H9 (cell line): ENCODE results near the gene UBE2E1. TPM values are rescaled to one million over a fixed set of nuclear protein-coding genes. Genes with fewer than 3 reads are reported as not detected.

ENCODE experiments used
- DNase-seq: peaks from one replicate; pipeline ENCODE4 v3.0.0-alpha.2; 2017
- H2AFZ ChIP-seq: one replicate; pipeline ENCODE4 v1.6.1; 2013; ENCODE audit warnings: mild to moderate bottlenecking, low read length, control low read depth, moderate library complexity
- H2AK5ac ChIP-seq: 2 replicates; pipeline ENCODE4 v1.6.1; 2013; ENCODE audit warnings: low read length, control low read depth, mixed read lengths; ENCODE audit not compliant: insufficient read length
- H2BK120ac ChIP-seq: one replicate; pipeline ENCODE4 v1.6.1; 2013; ENCODE audit warnings: low read depth, mild to moderate bottlenecking, low read length, control low read depth, inconsistent platforms; ENCODE audit not compliant: poor library complexity, severe bottlenecking
- H2BK12ac ChIP-seq: 2 replicates; pipeline ENCODE4 v1.6.1; 2013; ENCODE audit warnings: low read length, control low read depth, mixed read lengths, low read depth; ENCODE audit not compliant: insufficient read length
- H2BK15ac ChIP-seq: 2 replicates; pipeline ENCODE4 v1.6.1; 2013; ENCODE audit warnings: low read depth, low read length, control low read depth
- H2BK20ac ChIP-seq: one replicate; pipeline ENCODE4 v1.6.1; 2013; ENCODE audit warnings: low read depth, mild to moderate bottlenecking, low read length, control low read depth, inconsistent platforms; ENCODE audit not compliant: poor library complexity, severe bottlenecking
- H2BK5ac ChIP-seq: 2 replicates; pipeline ENCODE4 v1.6.1; 2013; ENCODE audit warnings: low read length, control low read depth, mixed read lengths; ENCODE audit not compliant: insufficient read length
- H3K14ac ChIP-seq: 2 replicates; pipeline ENCODE4 v1.6.1; 2013; ENCODE audit warnings: low read length, control low read depth; ENCODE audit not compliant: insufficient read depth
- H3K18ac ChIP-seq: 2 replicates; pipeline ENCODE4 v1.6.1; 2013; ENCODE audit warnings: low read depth, mild to moderate bottlenecking, mixed read lengths, low read length, control low read depth; ENCODE audit not compliant: insufficient read length
- H3K23ac ChIP-seq: 2 replicates; pipeline ENCODE4 v1.6.1; 2013; ENCODE audit warnings: low read length, control low read depth, mixed read lengths, low read depth; ENCODE audit not compliant: insufficient read length
- H3K23me2 ChIP-seq: 2 replicates; pipeline ENCODE4 v1.6.1; 2013; ENCODE audit warnings: low read depth, mild to moderate bottlenecking, mixed read lengths, low read length, control low read depth; ENCODE audit not compliant: insufficient read length, poor library complexity, severe bottlenecking
- H3K27ac ChIP-seq: 2 replicates; pipeline ENCODE4 v1.5.1; 2013; ENCODE audit warnings: low read length, control low read depth, mixed read lengths, low read depth; ENCODE audit not compliant: insufficient read length
- H3K27me3 ChIP-seq: 2 replicates; pipeline ENCODE4 v1.6.1; 2013; ENCODE audit warnings: low read length, control low read depth, inconsistent platforms; ENCODE audit not compliant: insufficient read depth
- H3K4ac ChIP-seq: 2 replicates; pipeline ENCODE4 v1.6.1; 2013; ENCODE audit warnings: low read depth, mild to moderate bottlenecking, control low read depth, inconsistent platforms, low read length, moderate library complexity
- H3K4me1 ChIP-seq: 2 replicates; pipeline ENCODE4 v1.6.1; 2013; ENCODE audit warnings: low read length, control low read depth, inconsistent platforms; ENCODE audit not compliant: insufficient read depth
- H3K4me2 ChIP-seq: 2 replicates; pipeline ENCODE4 v1.6.1; 2013; ENCODE audit warnings: low read length, control low read depth, mixed read lengths; ENCODE audit not compliant: insufficient read length, insufficient read depth
- H3K56ac ChIP-seq: 2 replicates; pipeline ENCODE4 v1.6.1; 2013; ENCODE audit warnings: low read depth, mild to moderate bottlenecking, mixed read lengths, low read length, control low read depth; ENCODE audit not compliant: insufficient read length
- H3K79me1 ChIP-seq: 2 replicates; pipeline ENCODE4 v1.6.1; 2013; ENCODE audit warnings: low read depth, mild to moderate bottlenecking, moderate library complexity, low read length, control low read depth, inconsistent platforms; ENCODE audit not compliant: insufficient read depth, poor library complexity, severe bottlenecking
- H3K79me2 ChIP-seq: 2 replicates; pipeline ENCODE4 v1.6.1; 2013; ENCODE audit warnings: low read length, control low read depth, inconsistent platforms; ENCODE audit not compliant: insufficient read depth
- H3K9ac ChIP-seq: 2 replicates; pipeline ENCODE4 v1.6.1; 2013; ENCODE audit warnings: low read length, control low read depth, mixed read lengths; ENCODE audit not compliant: insufficient read length; ENCODE audit errors: extremely low read depth
- H3K9me3 ChIP-seq: one replicate; pipeline ENCODE4 v1.6.1; 2013; ENCODE audit warnings: low read depth, low read length, inconsistent platforms; ENCODE audit not compliant: control insufficient read depth
- H3T11ph ChIP-seq: one replicate; pipeline ENCODE4 v1.6.1; 2013; ENCODE audit warnings: mild to moderate bottlenecking, low read length, control low read depth, inconsistent platforms
- H4K20me1 ChIP-seq: one replicate; pipeline ENCODE4 v1.6.1; 2013; ENCODE audit not compliant: control insufficient read depth, insufficient read length, insufficient read depth
- H4K5ac ChIP-seq: 2 replicates; pipeline ENCODE4 v1.6.1; 2013; ENCODE audit warnings: low read depth, mild to moderate bottlenecking, mixed read lengths, low read length, control low read depth; ENCODE audit not compliant: insufficient read length
- H4K8ac ChIP-seq: replicated peaks from 2 replicates; pipeline ENCODE4 v1.6.1; 2013; ENCODE audit warnings: low read length, control low read depth, mixed read lengths, low read depth; ENCODE audit not compliant: insufficient read length
- H4K91ac ChIP-seq: 2 replicates; pipeline ENCODE4 v1.6.1; 2013; ENCODE audit warnings: low read depth, mild to moderate bottlenecking, moderate library complexity, mixed read lengths, low read length, control low read depth; ENCODE audit not compliant: insufficient read length
- H3K27ac Mint-ChIP-seq, 3 experiments: 2 replicates in 2 of 3; 3 replicates in 1 of 3; pipeline ENCODE4 v1.8.0; 2020 to 2021; ENCODE audit warnings: mixed read lengths in 3 of 3, mild to moderate bottlenecking in 1 of 3, moderate library complexity in 1 of 3
- H3K27me3 Mint-ChIP-seq: 2 replicates; pipeline ENCODE4 v1.8.0; 2021; ENCODE audit warnings: low read depth, mild to moderate bottlenecking, moderate library complexity, mixed read lengths
- H3K36me3 Mint-ChIP-seq, 3 experiments: 2 replicates in 2 of 3; 3 replicates in 1 of 3; pipeline ENCODE4 v1.8.0; 2020 to 2021; ENCODE audit warnings: low read depth in 3 of 3, mixed read lengths in 3 of 3; ENCODE audit not compliant: insufficient read depth in 1 of 3
- H3K4me1 Mint-ChIP-seq, 2 experiments: 2 replicates each; pipeline ENCODE4 v1.8.0; 2020; ENCODE audit warnings: mixed read lengths in 2 of 2
- H3K4me3 Mint-ChIP-seq, 2 experiments: 2 replicates in 1 of 2; 3 replicates in 1 of 2; pipeline ENCODE4 v1.8.0; 2020 to 2021; ENCODE audit warnings: mild to moderate bottlenecking in 2 of 2, mixed read lengths in 2 of 2, moderate library complexity in 1 of 2
- H3K9me3 Mint-ChIP-seq, 2 experiments: 2 replicates in 1 of 2; 3 replicates in 1 of 2; pipeline ENCODE4 v1.8.0; 2020; ENCODE audit warnings: mild to moderate bottlenecking in 2 of 2, mixed read lengths in 2 of 2, moderate library complexity in 1 of 2
- WGBS: extraction: QIAGEN DNeasy Blood & Tissue Kit; methylation state at CpG from one replicate; pipeline ENCODE4 v1.1.7; 2013; ENCODE audit warnings: missing lambda C conversion rate, low lambda C conversion rate, mixed read lengths; ENCODE audit not compliant: insufficient read length; ENCODE audit errors: extremely low coverage; 5-methylcytosine and 5-hydroxymethylcytosine counted together
- total RNA-seq: library from RNA; stranded (reverse); gene quantifications from 2 replicates; pipeline ENCODE4 v1.2.1, GENCODE V29; 2021
- TF ChIP-seq, protein P1 (sequence below): fragments of 200-600 bp; sonication (generic); conservative IDR thresholded peaks from 3 replicates; pipeline ENCODE4 v1.8.0; 2021; ENCODE audit warnings: antibody characterized with exemption, mild to moderate bottlenecking

UBE2E1 gene
- total RNA-seq, 1 experiment from 2014 or later, result 142 TPM

DNA sequence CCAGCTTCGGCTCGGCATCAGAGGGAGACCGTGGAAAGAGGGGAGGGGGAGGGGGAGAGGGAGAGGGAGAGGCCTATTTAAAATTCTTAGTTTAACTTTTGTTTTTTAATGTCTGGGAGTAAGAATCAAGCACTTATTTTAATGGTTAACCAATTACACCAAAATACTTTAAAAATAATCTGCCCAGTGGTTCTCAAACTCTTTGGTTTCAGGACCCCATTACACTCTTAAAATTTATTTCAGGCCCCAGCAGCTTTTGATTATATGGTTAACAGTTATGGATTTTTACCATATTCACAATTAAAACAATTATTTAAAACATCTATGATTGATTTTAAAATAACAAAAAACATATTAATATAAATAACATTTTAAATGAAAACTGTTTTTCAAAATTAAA lies 66.6 kb downstream of the UBE2E1 start:
- Histone ChIP-seq H2AFZ (no peak overlapping the region), H3K27me3 (no peaks in the 10 kb centered on the region), H3K23me2 (no peaks in the 10 kb centered on the region), H2BK5ac (no peak overlapping the region), H2BK120ac (no peak overlapping the region), H3K4me1 (peaks cover 2% of the 10 kb centered on the region; the same call in 1 of the 2 replicates), H4K5ac (no peak overlapping the region), H3K14ac (no peak overlapping the region), H2BK20ac (no peak overlapping the region), H3K79me1 (peaks cover 5% of the 10 kb centered on the region), H3K79me2 (peaks cover 5% of the 10 kb centered on the region; the same call in 1 of the 2 replicates), H3K4me2 (no peak overlapping the region), H4K20me1 (no peaks in the 10 kb centered on the region), H2BK12ac (no peak overlapping the region), H3K4ac (no peak overlapping the region), H2BK15ac (no peak overlapping the region), H2AK5ac (no peak overlapping the region), H3K18ac (no peak overlapping the region), H3K23ac (no peak overlapping the region), H3K9ac (no peak overlapping the region), H3K27ac (no peak overlapping the region), H3T11ph (no peak overlapping the region), H4K91ac (no peak overlapping the region), H3K9me3 (no peaks in the 10 kb centered on the region), H4K8ac (no peak overlapping the region), H3K56ac (no peak overlapping the region)
- Mint-ChIP-seq H3K4me1 (peaks cover 25% of the 10 kb centered on the region in 2 experiments), H3K9me3 (peaks cover 4 to 5% of the 10 kb centered on the region in 2 experiments; a peak in 2 of 5 replicates), H3K27ac (no peak overlapping the region), H3K27me3 (no peaks in the 10 kb centered on the region), H3K36me3 (peaks cover 6 to 22% (median 18%) of the 10 kb centered on the region in 3 experiments; a peak in 6 of 7 replicates), H3K4me3 (no peak overlapping the region)
- TF ChIP-seq, protein P1, sequence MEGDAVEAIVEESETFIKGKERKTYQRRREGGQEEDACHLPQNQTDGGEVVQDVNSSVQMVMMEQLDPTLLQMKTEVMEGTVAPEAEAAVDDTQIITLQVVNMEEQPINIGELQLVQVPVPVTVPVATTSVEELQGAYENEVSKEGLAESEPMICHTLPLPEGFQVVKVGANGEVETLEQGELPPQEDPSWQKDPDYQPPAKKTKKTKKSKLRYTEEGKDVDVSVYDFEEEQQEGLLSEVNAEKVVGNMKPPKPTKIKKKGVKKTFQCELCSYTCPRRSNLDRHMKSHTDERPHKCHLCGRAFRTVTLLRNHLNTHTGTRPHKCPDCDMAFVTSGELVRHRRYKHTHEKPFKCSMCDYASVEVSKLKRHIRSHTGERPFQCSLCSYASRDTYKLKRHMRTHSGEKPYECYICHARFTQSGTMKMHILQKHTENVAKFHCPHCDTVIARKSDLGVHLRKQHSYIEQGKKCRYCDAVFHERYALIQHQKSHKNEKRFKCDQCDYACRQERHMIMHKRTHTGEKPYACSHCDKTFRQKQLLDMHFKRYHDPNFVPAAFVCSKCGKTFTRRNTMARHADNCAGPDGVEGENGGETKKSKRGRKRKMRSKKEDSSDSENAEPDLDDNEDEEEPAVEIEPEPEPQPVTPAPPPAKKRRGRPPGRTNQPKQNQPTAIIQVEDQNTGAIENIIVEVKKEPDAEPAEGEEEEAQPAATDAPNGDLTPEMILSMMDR, result no peak
- WGBS, result no CpG with 5 or more reads among the region's 3 CpGs
- no peak for DNase-seq
